ENCODE data around the gene IGIP.
A peak's percentile ranks its signal among the peaks of the same experiment; 100 is the strongest.

The IGIP gene

GRCh38 chr5:140111011-140111858 is 14.5 kb upstream of the IGIP start:
- DNase-seq (ENCODE audit: low read depth) = no peak

GRCh38 chr5:140111859-140112551 is 13.7 kb upstream of the IGIP start:
- DNase-seq (ENCODE audit: low read depth) = no peak

GRCh38 chr5:140112685-140113179 is 13.0 kb upstream of the IGIP start:
- no peak for DNase-seq (ENCODE audit: low read depth)

- DNase-seq (ENCODE audit: low read depth) = no peak
Measured at GRCh38 chr5:140113180-140113698, 12.5 kb upstream of the IGIP start.

GRCh38 chr5:140113699-140114263 is 12.0 kb upstream of the IGIP start, which contains the start of gene PURA:
Gene PURA (plus strand): TSS chr5:140114109. CDS start chr5:140114182, 73 bp downstream.
- peak; percentile 88 for DNase-seq (ENCODE audit: low read depth)

GRCh38 chr5:140114341-140115185 is 11.2 kb upstream of the IGIP start:
- no peak for DNase-seq (ENCODE audit: low read depth)

GRCh38 chr5:140115186-140115500 is 10.6 kb upstream of the IGIP start:
- no peak for DNase-seq (ENCODE audit: low read depth)

- DNase-seq (ENCODE audit: low read depth) = no peak
Measured at GRCh38 chr5:140116716-140117115, 9.0 kb upstream of the IGIP start.

GRCh38 chr5:140117523-140117922 is 8.2 kb upstream of the IGIP start:
- DNase-seq (ENCODE audit: low read depth) = no peak

- DNase-seq (ENCODE audit: low read depth) = no peak
Measured at GRCh38 chr5:140118302-140118936, 7.3 kb upstream of the IGIP start.

GRCh38 chr5:140126315-140127012 is 727 bp downstream of the IGIP start:
- DNase-seq (ENCODE audit: low read depth) = no peak

GRCh38 chr5:140128376-140128775 is 2.6 kb downstream of the IGIP start:
- DNase-seq (ENCODE audit: low read depth) = no peak

GRCh38 chr5:140130949-140131733 is 5.4 kb downstream of the IGIP start:
- no peak for DNase-seq (ENCODE audit: low read depth)

- no peak for DNase-seq (ENCODE audit: low read depth)
Measured at GRCh38 chr5:140131967-140132409, 6.3 kb downstream of the IGIP start.

GRCh38 chr5:140133514-140134167 is 7.9 kb downstream of the IGIP start:
- no peak for DNase-seq (ENCODE audit: low read depth)

GRCh38 chr5:140134277-140134935 is 8.7 kb downstream of the IGIP start:
- no peak for DNase-seq (ENCODE audit: low read depth)

GRCh38 chr5:140135127-140135526 is 9.4 kb downstream of the IGIP start:
- no peak for DNase-seq (ENCODE audit: low read depth)

GRCh38 chr5:140136624-140137023 is 10.9 kb downstream of the IGIP start:
- DNase-seq (ENCODE audit: low read depth) = no peak

GRCh38 chr5:140140435-140140834 is 14.7 kb downstream of the IGIP start:
- no peak for DNase-seq (ENCODE audit: low read depth)

Measured in stimulated activated CD8-positive, alpha-beta memory T cell treated with anti-CD3 and anti-CD28 coated beads, Interleukin-7, amount 100 ng/mL, for 24 hours (primary cell).